ENCODE data around the gene IFNLR1.

GRCh38 chr1:24114753-24115152 is 72.3 kb downstream of the IFNLR1 start:
- TF ChIP-seq ZNF785 (CRISPR knock-in tag; IDR thresholded peaks at IDR 0.05) (no peak), NR2C2 (CRISPR knock-in tag; IDR thresholded peaks at IDR 0.05) (no peak), NR2C2 (tag; IDR thresholded peaks at IDR 0.05) (no peak), MECOM (CRISPR knock-in tag; IDR thresholded peaks at IDR 0.05) (no peak), ZNF12 (CRISPR knock-in tag; IDR thresholded peaks at IDR 0.05) (no peak), KLF10 (CRISPR knock-in tag; IDR thresholded peaks at IDR 0.05) (no peak), RBM14 (IDR thresholded peaks at IDR 0.05; ENCODE audit: borderline replicate concordance, insufficient read depth, low read depth, low read length) (no peak), HDAC1 (IDR thresholded peaks at IDR 0.05) (no peak), CTCF (IDR thresholded peaks at IDR 0.05 in 2 of 3, conservative IDR thresholded peaks at IDR 0.05 in 1 of 3; ENCODE audit: insufficient read depth in 2 of 3, low read depth in 1 of 3, low read length in 3 of 3) (no peak), RFX1 (IDR thresholded peaks at IDR 0.05) (no peak)

Data from K562 (cell line).